ENCODE data around the gene LCLAT1.

DNA sequence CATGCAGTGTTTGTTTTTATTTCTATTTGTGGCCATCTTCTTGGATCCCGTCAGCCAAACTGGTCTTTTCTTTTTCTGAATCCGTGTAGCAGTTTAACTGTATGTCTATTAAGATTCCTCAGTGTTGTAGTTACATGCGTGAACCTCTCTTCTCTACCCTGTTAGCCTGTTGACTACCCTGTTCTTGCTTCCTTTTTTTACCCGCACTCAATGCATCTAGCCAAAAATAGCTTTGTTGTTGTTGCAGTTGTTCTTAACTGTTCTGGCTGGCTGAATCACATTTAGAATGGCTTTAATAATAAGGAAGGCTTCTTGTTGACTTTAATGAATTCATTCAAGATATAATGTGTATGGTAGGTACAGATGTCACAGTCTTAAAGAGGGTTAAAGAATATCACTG, 137.1 kb downstream of the LCLAT1 start:
- TF ChIP-seq, protein P1, sequence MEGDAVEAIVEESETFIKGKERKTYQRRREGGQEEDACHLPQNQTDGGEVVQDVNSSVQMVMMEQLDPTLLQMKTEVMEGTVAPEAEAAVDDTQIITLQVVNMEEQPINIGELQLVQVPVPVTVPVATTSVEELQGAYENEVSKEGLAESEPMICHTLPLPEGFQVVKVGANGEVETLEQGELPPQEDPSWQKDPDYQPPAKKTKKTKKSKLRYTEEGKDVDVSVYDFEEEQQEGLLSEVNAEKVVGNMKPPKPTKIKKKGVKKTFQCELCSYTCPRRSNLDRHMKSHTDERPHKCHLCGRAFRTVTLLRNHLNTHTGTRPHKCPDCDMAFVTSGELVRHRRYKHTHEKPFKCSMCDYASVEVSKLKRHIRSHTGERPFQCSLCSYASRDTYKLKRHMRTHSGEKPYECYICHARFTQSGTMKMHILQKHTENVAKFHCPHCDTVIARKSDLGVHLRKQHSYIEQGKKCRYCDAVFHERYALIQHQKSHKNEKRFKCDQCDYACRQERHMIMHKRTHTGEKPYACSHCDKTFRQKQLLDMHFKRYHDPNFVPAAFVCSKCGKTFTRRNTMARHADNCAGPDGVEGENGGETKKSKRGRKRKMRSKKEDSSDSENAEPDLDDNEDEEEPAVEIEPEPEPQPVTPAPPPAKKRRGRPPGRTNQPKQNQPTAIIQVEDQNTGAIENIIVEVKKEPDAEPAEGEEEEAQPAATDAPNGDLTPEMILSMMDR (IDR thresholded peaks at IDR 0.05), result no peak
- TF ChIP-seq POLR2A (IDR thresholded peaks at IDR 0.05), result no peak

All from esophagus squamous epithelium (tissue), 4 donors.